Measurements from ENCODE around the gene ZMYM4. TPM values are rescaled to one million over a fixed set of nuclear protein-coding genes. Genes with fewer than 3 reads are reported as not detected.
"Not testable (repeated sequence)": the region's sequence is repeated elsewhere in the genome, so short reads cannot be mapped to it uniquely, and the experiment has no call there.

The ZMYM4 gene
- total RNA-seq, result 10 to 100 TPM; 34.4 to 82.5 (median 63.3) TPM

DNA sequence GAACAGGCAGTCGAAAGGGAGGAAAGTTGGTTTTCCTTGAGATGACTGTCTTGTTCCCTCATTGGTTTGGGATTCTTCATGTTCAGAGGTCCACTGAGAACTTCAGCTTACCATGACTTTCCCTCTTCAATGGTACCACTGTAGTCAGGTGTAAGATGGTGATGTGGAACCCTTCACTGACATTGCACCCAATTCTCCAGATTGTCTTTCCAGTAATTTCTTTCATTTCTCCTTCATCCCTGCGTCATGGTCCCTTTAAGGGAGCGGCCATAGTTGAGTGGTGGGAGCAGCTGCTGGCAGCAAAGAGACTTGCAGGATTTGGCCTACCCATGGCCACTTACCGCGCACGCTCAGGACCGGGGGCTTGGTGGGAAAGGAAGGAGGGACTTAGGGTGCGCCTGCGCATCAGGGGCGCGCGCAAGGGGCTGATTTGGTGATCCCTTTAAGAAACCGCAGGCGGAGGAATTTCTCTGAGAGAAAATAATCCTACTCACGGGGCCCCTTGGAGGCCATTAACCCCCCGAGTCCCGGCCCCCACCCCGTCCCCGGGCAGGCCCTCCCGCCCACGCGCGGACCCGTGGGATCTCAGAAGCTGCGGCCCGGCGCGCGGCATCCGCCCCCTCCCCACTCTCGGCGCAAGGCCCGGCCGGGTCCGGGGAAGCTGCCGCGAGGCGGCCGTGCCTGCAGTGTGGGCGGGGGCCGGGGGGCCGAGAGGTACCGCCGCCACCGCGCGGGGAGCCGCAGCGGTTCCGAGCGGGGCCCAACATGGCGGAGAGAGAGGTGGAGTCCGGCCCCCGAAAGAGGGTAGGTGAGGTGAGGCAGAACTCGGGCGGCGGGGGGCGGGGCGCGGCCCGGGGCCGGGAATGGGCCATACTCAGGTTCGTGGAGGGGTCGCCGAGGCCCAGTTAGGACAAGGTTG is at the start of gene ZMYM4:
Gene ZMYM4, plus strand, starts transcription at position 428 of the 919 bp plus-strand sequence. Its CDS starts 338 bp downstream, at position 766.
- WGBS, 10 experiments, result 0 to 100% (median 9%) methylated on average over 1 to 24 of the region's 65 CpGs; no CpG with 5 or more reads in 4 of the 10 experiments
- peak within 1 kb of the TSS; percentile 93 to 94 for H3K27ac ChIP-seq

DNA sequence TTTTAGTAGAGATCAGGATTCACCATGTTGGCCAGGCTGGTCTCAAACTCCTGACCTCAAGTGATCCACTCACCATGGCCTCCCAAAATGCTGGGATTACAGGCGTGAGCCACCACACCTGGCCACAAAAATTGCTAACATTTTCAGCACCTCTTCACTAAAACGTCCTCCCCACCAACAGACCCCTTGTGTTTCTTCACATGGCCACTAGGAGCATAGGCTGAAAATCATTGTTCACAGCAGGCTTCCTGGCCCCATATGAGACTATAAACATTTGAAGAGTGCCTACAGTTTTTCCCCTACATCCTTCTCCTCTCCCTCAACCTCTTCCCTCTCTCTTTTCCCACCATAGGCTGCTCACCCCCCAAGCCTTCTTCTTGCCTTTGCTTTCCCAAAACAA is 47.5 kb upstream of the ZMYM4 start:
- H3K4me3 ChIP-seq, result no peak overlapping the region
- no peak overlapping the region for H3K27ac ChIP-seq
- 0 to 60% (median 50%) methylated on average over 1 to 2 of the region's 2 CpGs; no CpG with 5 or more reads in 3 of the 10 experiments for WGBS, 10 experiments
- in situ Hi-C loops (cut with MboI; ENCODE audit: low pct_unique_long_range_greater_than_20kb in 2 of 9, low sequenced_read_pairs in 9 of 9, unreplicated experiment in 9 of 9), result loop anchor here in 1 of 9 experiments (25.0 kb wide), 1 partner anchor 166 kb away; no protein-coding TSS in a partner anchor
- no peak for ATAC-seq (replicated peaks in 6 of 8)
- H3K4me1 ChIP-seq (replicated peaks in 1 of 2), result peaks cover 0 to 10% of the 10 kb centered on the region in 2 donors

More for the DNA sequence above, at the start of gene ZMYM4:
- Histone ChIP-seq H3K4me1 (replicated peaks in 1 of 2) (peaks cover 9 to 18% of the 10 kb centered on the region in 2 donors), H3K4me3 (peak within 1 kb of the TSS; percentile 75 to 92 (median 81))
- peak; percentile 88 to 96 (median 94) for ATAC-seq (replicated peaks in 6 of 8)
- in situ Hi-C loops (cut with MboI; ENCODE audit: low pct_unique_long_range_greater_than_20kb in 2 of 9, low sequenced_read_pairs in 9 of 9, unreplicated experiment in 9 of 9), result no loop called here

DNA sequence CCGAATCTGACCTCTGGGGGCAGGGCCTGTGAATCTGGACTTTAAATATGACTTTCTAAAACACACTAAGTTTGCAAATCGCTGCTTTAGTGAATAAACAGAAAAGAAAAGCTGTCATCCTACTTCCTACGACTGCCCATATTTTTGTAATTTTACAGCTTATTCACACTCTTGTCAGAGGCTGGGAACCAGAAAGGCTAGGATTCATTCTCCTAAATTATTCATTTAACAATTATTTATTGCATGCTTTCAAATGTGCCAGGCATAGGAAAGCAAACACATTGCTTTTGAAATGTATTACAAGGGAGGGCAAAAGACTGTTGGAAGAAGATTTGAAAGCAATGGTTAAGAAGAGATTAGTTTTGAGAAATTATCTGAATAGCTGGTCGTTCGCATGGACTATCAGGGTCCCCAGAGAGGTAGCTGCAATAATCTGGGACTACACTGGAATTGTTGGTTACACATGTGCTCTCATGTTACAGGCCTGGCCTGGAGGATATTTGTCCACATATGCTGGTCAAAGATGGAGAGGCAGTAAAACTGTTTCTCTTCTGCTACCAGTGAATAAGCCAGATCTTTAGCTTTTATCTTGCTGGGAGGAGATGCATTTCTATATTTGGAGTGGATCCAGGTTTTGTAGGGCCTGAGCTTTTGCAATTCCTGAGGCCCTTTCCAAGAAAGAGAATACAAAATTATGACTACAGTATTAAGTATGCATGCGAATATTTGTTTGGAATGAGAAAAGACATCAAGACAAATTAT is 46.0 kb upstream of the ZMYM4 start:
- H3K4me1 ChIP-seq (replicated peaks in 1 of 2), result peaks cover 0 to 10% of the 10 kb centered on the region in 2 donors
- in situ Hi-C loops (cut with MboI; ENCODE audit: low pct_unique_long_range_greater_than_20kb in 2 of 9, low sequenced_read_pairs in 9 of 9, unreplicated experiment in 9 of 9), result loop anchor here in 1 of 9 experiments (25.0 kb wide), 1 partner anchor 165 kb away; no protein-coding TSS in a partner anchor
- ATAC-seq (replicated peaks in 6 of 8), result peak in 4 of 8 experiments; percentile 44 to 82 (median 75)
- H3K27ac ChIP-seq, result no peak overlapping the region
- H3K4me3 ChIP-seq, result no peak overlapping the region
- WGBS, 10 experiments, result 0 to 100% (median 62%) methylated on average over 1 to 6 of the region's 6 CpGs

DNA sequence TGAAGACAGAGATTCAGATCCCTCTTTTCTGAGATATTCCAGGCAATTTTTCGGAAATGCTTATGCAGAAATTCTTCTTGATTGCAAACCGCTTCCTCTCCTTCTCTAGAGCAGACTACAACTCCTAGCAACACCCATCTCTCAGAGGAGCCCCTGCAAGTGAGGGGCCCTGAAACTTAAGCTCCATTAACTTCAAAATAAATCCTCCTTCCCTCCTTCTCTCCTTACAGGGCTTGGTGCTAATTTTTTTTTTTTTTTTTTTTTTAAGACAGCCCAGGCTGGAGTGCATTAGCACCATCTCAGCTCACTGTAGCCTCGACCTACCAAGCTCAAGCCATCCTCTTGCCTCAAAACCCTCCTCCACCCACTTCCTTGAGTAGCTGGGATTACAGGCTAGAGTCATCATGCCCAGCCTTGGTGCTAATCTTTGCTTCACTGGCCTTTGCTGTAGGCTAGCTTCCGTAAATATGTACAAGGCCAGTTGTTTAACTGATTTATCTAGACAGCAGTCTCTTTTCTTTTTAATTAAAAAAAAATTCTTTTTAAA is 45.4 kb upstream of the ZMYM4 start:
- no peak overlapping the region for H3K27ac ChIP-seq
- 0 to 100% (median 78%) methylated on average over 1 to 4 of the region's 4 CpGs; no CpG with 5 or more reads in 2 of the 10 experiments for WGBS, 10 experiments

DNA sequence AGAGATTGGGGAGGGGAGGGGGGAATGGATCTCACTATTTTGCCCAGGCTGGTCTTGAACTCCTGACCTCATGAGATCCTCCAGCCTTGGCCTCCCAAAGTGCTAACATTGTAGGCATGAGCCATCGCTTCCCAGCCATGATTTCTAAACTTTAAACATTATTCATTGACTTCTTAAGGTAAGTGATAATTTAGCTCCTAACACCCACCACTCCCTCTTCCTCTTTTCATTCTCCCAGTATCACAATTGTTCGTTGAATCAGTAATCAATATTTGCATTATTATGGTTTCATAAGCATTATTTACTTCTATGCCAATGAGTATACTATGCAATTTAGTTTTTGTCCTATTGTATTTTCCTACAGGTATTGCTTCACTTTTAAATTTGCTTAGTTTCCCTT is 42.0 kb upstream of the ZMYM4 start:
- WGBS, 10 experiments, result 64 to 100% (median 90%) methylated on average over 1 to 2 of the region's 2 CpGs
- no peak for ATAC-seq (replicated peaks in 6 of 8)
- H3K27ac ChIP-seq, result no peak overlapping the region
- in situ Hi-C loops (cut with MboI; ENCODE audit: low pct_unique_long_range_greater_than_20kb in 2 of 9, low sequenced_read_pairs in 9 of 9, unreplicated experiment in 9 of 9), result no loop called here
- no peak overlapping the region for H3K4me3 ChIP-seq
- H3K4me1 ChIP-seq (replicated peaks in 1 of 2), result peaks cover 0 to 10% of the 10 kb centered on the region in 2 donors

More for the DNA sequence above, 45.4 kb upstream of the ZMYM4 start:
- H3K4me1 ChIP-seq (replicated peaks in 1 of 2), result peaks cover 0 to 10% of the 10 kb centered on the region in 2 donors
- in situ Hi-C loops (cut with MboI; ENCODE audit: low pct_unique_long_range_greater_than_20kb in 2 of 9, low sequenced_read_pairs in 9 of 9, unreplicated experiment in 9 of 9), result loop anchor here in 1 of 9 experiments (25.0 kb wide), 1 partner anchor 164 kb away; no protein-coding TSS in a partner anchor
- no peak overlapping the region for H3K4me3 ChIP-seq
- ATAC-seq (replicated peaks in 6 of 8), result peak in 3 of 8 experiments; percentile 61 to 73 (median 67)

DNA sequence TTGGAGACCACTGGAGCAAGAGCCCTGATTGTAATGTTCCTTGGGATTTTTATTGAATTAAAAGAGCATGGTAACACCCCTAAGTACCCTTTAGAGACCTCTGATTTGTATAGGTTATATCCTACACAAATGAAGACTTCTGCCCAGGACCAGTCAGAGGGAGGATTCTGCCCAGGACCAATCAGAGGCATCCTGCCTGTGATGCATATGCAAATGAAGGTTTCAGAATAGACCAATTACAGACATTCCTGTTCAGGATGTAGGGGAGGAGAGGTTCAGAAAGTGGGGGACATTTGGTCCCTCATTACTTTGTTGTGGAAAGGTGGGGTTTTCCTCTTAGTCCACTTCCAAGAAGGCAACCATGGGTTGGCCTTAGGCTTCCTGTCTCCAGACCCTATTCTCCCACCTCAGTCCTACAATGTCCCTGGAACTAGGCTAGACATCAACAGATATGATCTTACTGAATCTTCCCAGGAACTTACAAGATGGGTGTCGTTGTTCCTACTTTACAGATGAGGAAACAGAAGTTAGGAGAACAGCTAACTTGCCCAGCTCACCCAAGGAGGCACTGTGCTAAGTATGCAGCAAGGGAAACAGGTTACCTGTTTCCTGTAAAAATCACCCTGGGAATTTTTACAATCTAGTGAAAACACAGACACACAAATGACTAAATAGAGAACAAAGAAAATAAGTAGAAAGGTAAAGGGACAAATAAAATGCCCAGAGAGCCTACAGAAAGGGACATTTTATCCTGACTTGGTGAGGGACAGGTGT is 38.7 kb upstream of the ZMYM4 start:
- 11 to 85% (median 80%) methylated on average over 1 of the region's 1 CpG; no CpG with 5 or more reads in 5 of the 10 experiments for WGBS, 10 experiments
- in situ Hi-C loops (cut with MboI; ENCODE audit: low pct_unique_long_range_greater_than_20kb in 2 of 9, low sequenced_read_pairs in 9 of 9, unreplicated experiment in 9 of 9), result loop anchor here in 1 of 9 experiments (10.0 kb wide), 1 partner anchor 65 kb away; no protein-coding TSS in a partner anchor
- Histone ChIP-seq H3K4me1 (replicated peaks in 1 of 2) (no peaks in the 10 kb centered on the region), H3K4me3 (no peak overlapping the region), H3K27ac (no peak overlapping the region)
- ATAC-seq (replicated peaks in 6 of 8), result no peak

DNA sequence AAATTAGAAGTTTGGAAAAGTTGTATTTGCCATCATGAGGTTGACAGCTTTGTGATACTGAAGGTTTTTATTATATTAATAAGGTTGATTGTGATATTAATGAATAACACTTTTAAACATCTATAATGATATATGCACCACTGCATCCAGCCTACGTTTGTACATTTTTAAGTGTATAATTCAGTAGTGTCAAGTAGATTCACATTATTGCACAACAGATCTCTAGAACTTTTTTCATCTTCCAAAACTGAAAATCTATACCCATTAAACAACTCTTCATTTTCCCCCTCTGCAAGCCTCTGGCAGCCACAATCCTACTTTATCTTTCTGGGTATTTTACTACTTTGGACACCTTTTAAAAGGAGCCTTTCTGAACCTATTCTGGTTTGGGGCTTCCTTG is 37.2 kb upstream of the ZMYM4 start:
- no peak overlapping the region for H3K4me3 ChIP-seq
- no peak overlapping the region for H3K27ac ChIP-seq
- WGBS, 10 experiments, result 25 to 86% (median 43%) methylated on average over 1 of the region's 1 CpG; no CpG with 5 or more reads in 1 of the 10 experiments
- ATAC-seq (replicated peaks in 6 of 8), result no peak
- in situ Hi-C loops (cut with MboI; ENCODE audit: low pct_unique_long_range_greater_than_20kb in 2 of 9, low sequenced_read_pairs in 9 of 9, unreplicated experiment in 9 of 9), result loop anchor here in 1 of 9 experiments (10.0 kb wide), 1 partner anchor 64 kb away; no protein-coding TSS in a partner anchor
- H3K4me1 ChIP-seq (replicated peaks in 1 of 2), result no peaks in the 10 kb centered on the region

DNA sequence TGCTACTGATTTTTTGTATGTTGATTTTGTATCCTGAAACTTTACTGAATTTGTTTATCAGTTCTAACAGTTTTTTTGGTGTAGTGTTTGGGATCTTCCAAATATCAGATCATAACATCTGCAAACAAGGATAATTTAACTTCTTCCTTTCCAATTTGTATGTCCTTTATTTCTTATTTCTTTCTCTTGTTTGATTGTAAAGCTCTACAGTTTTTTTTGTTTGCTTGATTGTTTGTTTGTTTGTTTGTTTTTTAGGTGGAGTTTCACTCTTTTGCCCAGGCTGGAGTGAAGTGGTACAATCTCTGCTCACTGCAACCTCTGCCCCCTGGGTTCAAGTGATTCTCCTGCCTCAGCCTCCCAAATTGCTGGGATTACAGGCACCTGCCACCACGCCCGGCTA is 31.7 kb upstream of the ZMYM4 start:
- not testable (repeated sequence) for H3K4me1 ChIP-seq (replicated peaks in 1 of 2); ATAC-seq (replicated peaks in 6 of 8); H3K4me3 ChIP-seq; H3K27ac ChIP-seq
- in situ Hi-C loops (cut with MboI; ENCODE audit: low pct_unique_long_range_greater_than_20kb in 2 of 9, low sequenced_read_pairs in 9 of 9, unreplicated experiment in 9 of 9), result loop anchor here in 1 of 9 experiments (10.0 kb wide), 1 partner anchor 58 kb away; no protein-coding TSS in a partner anchor
- WGBS, 10 experiments, result 80 to 100% (median 97%) methylated on average over 1 to 2 of the region's 2 CpGs; no CpG with 5 or more reads in 4 of the 10 experiments

DNA sequence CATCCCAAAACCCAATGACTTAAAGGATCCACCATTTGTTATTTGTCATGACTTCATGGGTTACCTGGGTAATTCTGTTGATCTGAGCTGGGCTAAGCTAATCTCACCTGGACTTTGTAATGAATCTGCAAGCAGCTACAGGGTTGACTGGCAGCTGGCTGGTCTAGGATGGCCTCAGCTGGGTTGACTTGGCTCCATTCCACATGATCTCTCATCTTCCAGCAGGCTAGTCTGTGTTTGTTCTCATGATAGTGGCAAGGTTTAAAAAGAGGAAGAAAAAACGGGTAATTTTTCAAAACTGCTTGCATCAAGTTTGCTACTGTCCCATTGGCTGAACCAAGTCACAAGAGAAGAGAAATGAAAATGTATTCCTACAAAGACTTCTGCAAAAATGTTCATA is 24.8 kb upstream of the ZMYM4 start:
- no peaks in the 10 kb centered on the region for H3K4me1 ChIP-seq (replicated peaks in 1 of 2)
- 20 to 100% (median 57%) methylated on average over 1 of the region's 1 CpG; no CpG with 5 or more reads in 1 of the 10 experiments for WGBS, 10 experiments
- no peak overlapping the region for H3K27ac ChIP-seq
- ATAC-seq (replicated peaks in 6 of 8), result no peak
- in situ Hi-C loops (cut with MboI; ENCODE audit: low pct_unique_long_range_greater_than_20kb in 2 of 9, low sequenced_read_pairs in 9 of 9, unreplicated experiment in 9 of 9), result no loop called here
- H3K4me3 ChIP-seq, result no peak overlapping the region

DNA sequence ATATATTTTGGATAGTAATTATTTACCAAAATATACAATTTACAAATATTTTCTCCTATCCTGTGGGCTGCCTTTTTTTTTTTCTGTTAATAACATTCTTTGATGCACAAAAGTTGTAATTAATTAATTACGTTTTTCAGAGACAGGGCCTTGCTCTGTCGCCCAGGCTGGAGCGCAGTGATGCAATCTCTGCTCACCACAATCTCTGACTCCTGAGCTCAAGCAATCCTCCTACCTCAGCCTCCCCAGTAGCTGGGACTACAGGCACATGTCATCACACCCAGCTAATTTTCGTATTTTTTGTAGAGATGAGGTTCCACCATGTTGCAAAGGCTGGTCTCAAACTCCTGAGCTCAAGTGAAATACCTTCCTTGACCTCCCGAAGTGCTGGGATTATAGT is 21.3 kb upstream of the ZMYM4 start:
- in situ Hi-C loops (cut with MboI; ENCODE audit: low pct_unique_long_range_greater_than_20kb in 2 of 9, low sequenced_read_pairs in 9 of 9, unreplicated experiment in 9 of 9), result no loop called here
- no peaks in the 10 kb centered on the region for H3K4me1 ChIP-seq (replicated peaks in 1 of 2)
- H3K27ac ChIP-seq, result no peak overlapping the region
- no peak overlapping the region for H3K4me3 ChIP-seq
- ATAC-seq (replicated peaks in 6 of 8), result no peak
- WGBS, 10 experiments, result 77 to 100% (median 87%) methylated on average over 2 to 5 of the region's 5 CpGs

DNA sequence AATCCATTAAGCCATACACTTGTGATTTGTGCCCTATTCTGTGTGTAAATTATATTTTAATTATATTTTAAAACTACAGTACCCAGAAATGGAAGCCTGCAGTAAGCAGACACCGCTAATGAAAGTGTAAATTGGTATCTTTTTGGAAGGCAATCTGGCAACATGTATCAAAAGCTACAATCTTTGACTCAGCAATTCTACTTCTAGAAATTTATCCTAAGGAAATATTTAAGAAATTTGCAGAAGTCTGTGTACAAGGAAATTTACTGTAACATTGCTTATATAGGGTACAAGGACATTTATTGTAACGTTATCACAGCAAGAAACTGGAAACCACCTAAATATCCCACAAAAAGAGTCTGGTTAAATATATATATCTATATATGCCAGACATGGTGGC is 14.6 kb upstream of the ZMYM4 start:
- 63 to 100% (median 100%) methylated on average over 1 to 2 of the region's 2 CpGs for WGBS, 10 experiments
- Histone ChIP-seq H3K4me3 (no peak overlapping the region), H3K27ac (no peak overlapping the region), H3K4me1 (replicated peaks in 1 of 2) (no peaks in the 10 kb centered on the region)
- ATAC-seq (replicated peaks in 6 of 8), result no peak
- in situ Hi-C loops (cut with MboI; ENCODE audit: low pct_unique_long_range_greater_than_20kb in 2 of 9, low sequenced_read_pairs in 9 of 9, unreplicated experiment in 9 of 9), result no loop called here

DNA sequence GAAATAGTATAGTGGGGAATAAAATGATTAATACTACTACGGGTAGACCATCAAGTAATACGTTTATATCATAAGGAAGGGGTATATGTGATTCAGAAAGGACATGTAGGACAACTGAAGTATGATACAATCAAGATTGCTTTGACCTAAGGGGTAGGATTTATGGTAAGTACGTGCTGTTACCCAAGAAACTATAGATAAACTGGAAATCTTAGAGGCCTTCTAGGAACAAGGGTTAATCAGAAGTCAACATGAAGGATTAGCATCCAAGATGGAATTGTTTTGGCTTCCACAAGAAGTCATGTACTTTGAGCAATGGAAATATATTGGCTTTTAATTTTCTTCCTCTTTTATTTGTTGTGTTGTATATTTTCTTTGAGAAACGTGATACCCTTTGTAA is 13.2 kb upstream of the ZMYM4 start:
- WGBS, 10 experiments, result 30 to 90% (median 70%) methylated on average over 1 to 4 of the region's 4 CpGs
- H3K27ac ChIP-seq, result no peak overlapping the region
- in situ Hi-C loops (cut with MboI; ENCODE audit: low pct_unique_long_range_greater_than_20kb in 2 of 9, low sequenced_read_pairs in 9 of 9, unreplicated experiment in 9 of 9), result no loop called here
- H3K4me3 ChIP-seq, result no peak overlapping the region
- no peak for ATAC-seq (replicated peaks in 6 of 8)
- no peaks in the 10 kb centered on the region for H3K4me1 ChIP-seq (replicated peaks in 1 of 2)
